Frontal cortex (tissue), 1 donor: ENCODE data around the gene DEFB108B. TPM values are rescaled to one million over a fixed set of nuclear protein-coding genes. Genes with fewer than 3 reads are reported as not detected.

Experiments used
- small RNA-seq: library from RNA; depleted of rRNA; stranded (forward); fragments of <200 nt; gene quantifications from one replicate; pipeline ENCODE3, GENCODE V24; 2014
- total RNA-seq: library from RNA; depleted of rRNA; stranded (reverse); fragments of >200 nt; gene quantifications from one replicate; pipeline ENCODE4 v1.2.3, GENCODE V29; 2014

Gene DEFB108B
- total RNA-seq, 1 donor from 2014 or later: not detected

Small RNA genes within 50 kb of the gene (small RNA-seq; reads per million reads assigned to genes)
- gene RNA5SP342: not detected

Other genes starting within 250 kb of the DEFB108B start
- not detected for gene DEFB131B, start 45.3 kb downstream of the DEFB108B start, total RNA-seq
- gene XNDC1N, start 95.4 kb downstream of the DEFB108B start, total RNA-seq: 4.9 TPM
- 17.9 TPM for gene RNF121, start 95.8 kb downstream of the DEFB108B start, total RNA-seq
- gene IL18BP, start 165.7 kb downstream of the DEFB108B start, total RNA-seq: 1.6 TPM
- 110 TPM for gene NUMA1, start 247.3 kb downstream of the DEFB108B start, total RNA-seq
- gene LRRC51, start 247.7 kb downstream of the DEFB108B start, total RNA-seq: 6.5 TPM